OCI-LY1 (cell line): ENCODE data around the gene MLXIP.

Experiments used
- H2AFZ ChIP-seq: fragments of 200-600 bp; sonication (generic), shearing (Covaris generic); 2 replicates; pipeline ENCODE4 v1.6.0; 2014; ENCODE audit warnings: antibody characterized with exemption, mild to moderate bottlenecking, low read length
- H3F3A ChIP-seq: fragments of 200-600 bp; sonication (generic), shearing (Covaris generic); 2 replicates; pipeline ENCODE4 v1.6.0; 2014; ENCODE audit warnings: mild to moderate bottlenecking, antibody characterized with exemption, low read length, moderate library complexity; ENCODE audit not compliant: insufficient read depth
- H3K27ac ChIP-seq: fragments of 200-600 bp; sonication (generic); 2 replicates; pipeline ENCODE4 v1.5.1; 2014; ENCODE audit warnings: low read length, mixed run types, mild to moderate bottlenecking, low read depth; ENCODE audit not compliant: poor library complexity, severe bottlenecking
- H3K27me3 ChIP-seq: fragments of 200-600 bp; sonication (generic); 2 replicates; pipeline ENCODE4 v1.6.0; 2014; ENCODE audit warnings: antibody characterized with exemption, mild to moderate bottlenecking, low read length, moderate library complexity; ENCODE audit not compliant: insufficient read depth
- H3K36me3 ChIP-seq: fragments of 200-600 bp; sonication (generic); 2 replicates; pipeline ENCODE4 v1.6.1; 2014; ENCODE audit warnings: mild to moderate bottlenecking, antibody characterized with exemption, low read length, moderate library complexity, mixed read lengths; ENCODE audit not compliant: insufficient read depth
- H3K4me1 ChIP-seq: fragments of 200-600 bp; sonication (generic); 2 replicates; pipeline ENCODE4 v1.5.1; 2014; ENCODE audit warnings: mild to moderate bottlenecking, low read length, moderate library complexity; ENCODE audit not compliant: insufficient read depth, severe bottlenecking
- H3K4me2 ChIP-seq: fragments of 200-600 bp; sonication (generic), shearing (Covaris generic); 2 replicates; pipeline ENCODE4 v1.6.1; 2014; ENCODE audit warnings: low read length
- H3K4me3 ChIP-seq: fragments of 200-600 bp; sonication (generic); 2 replicates; pipeline ENCODE4 v1.5.1; 2014; ENCODE audit warnings: low read length, low read depth, mild to moderate bottlenecking, mixed read lengths; ENCODE audit not compliant: poor library complexity, severe bottlenecking
- H3K79me2 ChIP-seq: fragments of 200-600 bp; shearing (Covaris generic); 2 replicates; pipeline ENCODE4 v1.6.1; 2016; ENCODE audit warnings: mixed run types, low read length, mixed read lengths; ENCODE audit not compliant: insufficient read depth
- H3K9ac ChIP-seq: fragments of 200-600 bp; sonication (generic), shearing (Covaris generic); 2 replicates; pipeline ENCODE4 v1.6.1; 2014; ENCODE audit warnings: mild to moderate bottlenecking, low read length, mixed read lengths
- H3K9me2 ChIP-seq: fragments of 200-600 bp; sonication (generic), shearing (Covaris generic); 2 replicates; pipeline ENCODE4 v1.6.1; 2014; ENCODE audit warnings: low read depth, mild to moderate bottlenecking, low read length, mixed read lengths
- H3K9me3 ChIP-seq: fragments of 200-600 bp; shearing (Covaris generic); 2 replicates; pipeline ENCODE4 v1.6.1; 2014; ENCODE audit warnings: low read length, mixed read lengths
- H4K20me1 ChIP-seq: fragments of 200-600 bp; sonication (generic), shearing (Covaris generic); 2 replicates; pipeline ENCODE4 v1.6.0; 2016; ENCODE audit warnings: mild to moderate bottlenecking, low read length; ENCODE audit not compliant: insufficient read depth
- CTCF ChIP-seq: fragments of 200-600 bp; sonication (generic), shearing (Covaris generic); IDR thresholded peaks from 2 replicates; pipeline ENCODE4 v1.5.1; 2017; ENCODE audit warnings: mild to moderate bottlenecking, antibody characterized with exemption, low read length, moderate library complexity, mixed read lengths
- EZH2 ChIP-seq: fragments of 200-600 bp; sonication (generic), shearing (Covaris generic); IDR thresholded peaks from 2 replicates; pipeline ENCODE4 v1.8.0; 2017; ENCODE audit warnings: borderline replicate concordance, mixed run types, mild to moderate bottlenecking, antibody characterized with exemption, low read length, moderate library complexity, mixed read lengths

Gene MLXIP

GRCh38 chr12:122078141-122079032 lies at the start of gene MLXIP:
Gene MLXIP, plus strand, starts transcription at chr12:122078756. Its CDS starts 98 bp downstream, at chr12:122078854.
- 0 out of 2 replicates have a peak, but pooled peaks cover 5% of the 10 kb centered on the region for H3K79me2 ChIP-seq
- TF ChIP-seq EZH2 (no peak), CTCF (no peak)
- no peaks in the 10 kb centered on the region for H3K9me3 ChIP-seq
- H3K9ac ChIP-seq: peak within 1 kb of the TSS; percentile 72
- peak within 1 kb of the TSS; percentile 76 for H3K4me3 ChIP-seq
- peaks cover 9% of the 10 kb centered on the region; the same call in 1 of the 2 replicates for H3K36me3 ChIP-seq
- no peaks in the 10 kb centered on the region for H3K9me2 ChIP-seq
- 0 out of 2 replicates have a peak, but pooled peaks cover 3% of the 10 kb centered on the region for H3K27me3 ChIP-seq
- peak within 1 kb of the TSS; percentile 67 for H3K27ac ChIP-seq
- peak within 1 kb of the TSS; percentile 92 for H3K4me2 ChIP-seq
- H4K20me1 ChIP-seq: no peaks in the 10 kb centered on the region
- peaks cover 57% of the 10 kb centered on the region for H3K4me1 ChIP-seq
- no peaks in the 10 kb centered on the region; the same call in 1 of the 2 replicates for H3F3A ChIP-seq
- 0 out of 2 replicates have a peak within 1 kb of the TSS, but pooled peaks have one; percentile 15 for H2AFZ ChIP-seq

GRCh38 chr12:122028905-122029560 lies 49.5 kb upstream of the MLXIP start:
- peaks cover 40% of the 10 kb centered on the region for H3K79me2 ChIP-seq
- H3F3A ChIP-seq: no peaks in the 10 kb centered on the region
- peak overlapping the region; percentile 59 for H3K4me2 ChIP-seq
- peaks cover 29% of the 10 kb centered on the region; the same call in 1 of the 2 replicates for H3K36me3 ChIP-seq
- H3K27ac ChIP-seq: peak overlapping the region; percentile 97
- H3K9me2 ChIP-seq: no peaks in the 10 kb centered on the region
- TF ChIP-seq EZH2 (no peak), CTCF (peak; percentile 49; the same call in 1 of the 2 replicates)
- no peaks in the 10 kb centered on the region for H4K20me1 ChIP-seq
- H3K9ac ChIP-seq: peak overlapping the region; percentile 62
- H3K4me3 ChIP-seq: peak overlapping the region; percentile 25
- H3K4me1 ChIP-seq: peaks cover 90% of the 10 kb centered on the region
- no peaks in the 10 kb centered on the region for H3K27me3 ChIP-seq
- no peak overlapping the region for H2AFZ ChIP-seq
- no peaks in the 10 kb centered on the region for H3K9me3 ChIP-seq

GRCh38 chr12:122029620-122030423 lies 48.7 kb upstream of the MLXIP start:
- Histone ChIP-seq H3K4me2 (peak overlapping the region; percentile 59), H3K4me3 (peak overlapping the region; percentile 25), H3F3A (no peaks in the 10 kb centered on the region), H3K4me1 (peaks cover 82% of the 10 kb centered on the region), H2AFZ (no peak overlapping the region), H3K79me2 (peaks cover 37% of the 10 kb centered on the region), H3K9me2 (no peaks in the 10 kb centered on the region), H3K27ac (peak overlapping the region; percentile 97), H3K27me3 (no peaks in the 10 kb centered on the region), H3K36me3 (peaks cover 36% of the 10 kb centered on the region), H3K9ac (peak overlapping the region; percentile 62), H4K20me1 (no peaks in the 10 kb centered on the region), H3K9me3 (no peaks in the 10 kb centered on the region)
- no peak for TF ChIP-seq EZH2
- no peak for TF ChIP-seq CTCF
